Stomach (tissue), 4 donors: Measurements from ENCODE around the gene SPDYC.

Experiments
- CTCF ChIP-seq, 7 experiments: fragments of 450-650 bp in 4 of 7; fragments of 200-600 bp in 3 of 7; sonication (generic) in 3 of 7; IDR thresholded peaks; one replicate each; pipeline ENCODE4 v1.5.1; 2016 to 2019; ENCODE audit warnings: antibody characterized with exemption in 7 of 7, control low read depth in 2 of 7, mild to moderate bottlenecking in 1 of 7
- EP300 ChIP-seq: sonication (generic); formaldehyde crosslinking; IDR thresholded peaks from one replicate; pipeline ENCODE4 v1.6.1; 2017; ENCODE audit warnings: antibody characterized with exemption
- POLR2A ChIP-seq, 4 donors: fragments of 450-650 bp; IDR thresholded peaks; one replicate each; pipeline ENCODE4 v1.6.1; 2016; ENCODE audit warnings: antibody characterized with exemption in 4 of 4, control low read depth in 2 of 4, mild to moderate bottlenecking in 1 of 4, moderate library complexity in 1 of 4
- POLR2AphosphoS5 ChIP-seq, 3 donors: sonication (generic); formaldehyde crosslinking; IDR thresholded peaks; one replicate each; pipeline ENCODE4 v1.6.1; 2016; ENCODE audit warnings: antibody characterized with exemption in 3 of 3

GRCh38 chr11:65182258-65183170 is 12.5 kb downstream of the SPDYC start:
- TF ChIP-seq CTCF (IDR thresholded peaks at IDR 0.05), result no peak
- no peak for TF ChIP-seq POLR2AphosphoS5 (IDR thresholded peaks at IDR 0.05)
- no peak for TF ChIP-seq POLR2A (IDR thresholded peaks at IDR 0.05)
- TF ChIP-seq EP300, result no peak
